GM21515 (cell line): Measurements from ENCODE around the gene SLC32A1.

ENCODE experiments used
- ATAC-seq: cut with Tn5 transposase; IDR thresholded peaks from one replicate; pipeline ENCODE4 v1.9.1; 2021; ENCODE audit not compliant: unreplicated experiment

SLC32A1 gene

GRCh38 chr20:38723848-38724625 is at the start of gene SLC32A1:
Gene SLC32A1 (plus strand): TSS chr20:38724486. CDS start chr20:38724725, 239 bp downstream.
- no peak for ATAC-seq

GRCh38 chr20:38674765-38675133 is 49.5 kb upstream of the SLC32A1 start:
- ATAC-seq = no peak

GRCh38 chr20:38676576-38676975 is 47.7 kb upstream of the SLC32A1 start:
- ATAC-seq = no peak

GRCh38 chr20:38680500-38681306 is 43.6 kb upstream of the SLC32A1 start:
- no peak for ATAC-seq

GRCh38 chr20:38685271-38685670 is 39.0 kb upstream of the SLC32A1 start:
- ATAC-seq = no peak

- ATAC-seq = no peak
Observed at GRCh38 chr20:38685853-38686473, 38.3 kb upstream of the SLC32A1 start.

- no peak for ATAC-seq
Observed at GRCh38 chr20:38692436-38693411, 31.6 kb upstream of the SLC32A1 start.

- ATAC-seq = no peak
Observed at GRCh38 chr20:38697306-38697705, 27.0 kb upstream of the SLC32A1 start.

GRCh38 chr20:38698541-38698940 is 25.7 kb upstream of the SLC32A1 start:
- ATAC-seq = no peak

GRCh38 chr20:38700141-38700540 is 24.1 kb upstream of the SLC32A1 start:
- no peak for ATAC-seq

- ATAC-seq = no peak
Observed at GRCh38 chr20:38700926-38701325, 23.4 kb upstream of the SLC32A1 start.

- no peak for ATAC-seq
Observed at GRCh38 chr20:38703526-38703925, 20.8 kb upstream of the SLC32A1 start.

- no peak for ATAC-seq
Observed at GRCh38 chr20:38704136-38704535, 20.1 kb upstream of the SLC32A1 start.

GRCh38 chr20:38706509-38706908 is 17.8 kb upstream of the SLC32A1 start:
- no peak for ATAC-seq

GRCh38 chr20:38714308-38714707 is 10.0 kb upstream of the SLC32A1 start:
- no peak for ATAC-seq

- no peak for ATAC-seq
Observed at GRCh38 chr20:38715646-38716045, 8.6 kb upstream of the SLC32A1 start.

GRCh38 chr20:38722683-38723016 is 1.6 kb upstream of the SLC32A1 start:
- ATAC-seq = no peak

- ATAC-seq = no peak
Observed at GRCh38 chr20:38723017-38723847, 1.1 kb upstream of the SLC32A1 start.

GRCh38 chr20:38724626-38725147 is 401 bp downstream of the SLC32A1 start:
- ATAC-seq = no peak
